Pancreas (tissue), 10 donors: Measurements from ENCODE around the gene TSHZ2. TPM values are rescaled to one million over a fixed set of nuclear protein-coding genes. Genes with fewer than 3 reads are reported as not detected.

Experiments
- ATAC-seq, 4 donors: fragments of 200-7000 bp; cut with Tn5 transposase; one replicate each; pipeline versions ENCODE4 v1.8.0 to v1.9.1; 2020; ENCODE audit warnings: mild to moderate bottlenecking in 4 of 4, moderate library complexity in 4 of 4
- DNase-seq, 6 donors: peaks; one replicate each; pipeline ENCODE4 v3.0.0-alpha.2; 2020
- FAIRE-seq: peaks from 2 replicates; lab custom pipeline; 2012; peaks lifted over from hg19 to GRCh38; lab: Jason Lieb, UNC
- H3K27ac ChIP-seq, 4 donors: fragments of 200-600 bp; sonication (generic); 1 replicate in 3 of 4; 2 replicates in 1 of 4; pipeline versions ENCODE4 v1.5.0 to v1.8.0; 2020
- H3K27me3 ChIP-seq, 4 donors: fragments of 200-600 bp; one replicate each; pipeline ENCODE4 v1.8.0; 2021
- H3K36me3 ChIP-seq, 3 donors: fragments of 200-600 bp; sonication (generic) in 1 of 3; one replicate each; pipeline versions ENCODE4 v1.5.0 to v1.8.0; 2020 to 2021
- H3K4me1 ChIP-seq, 3 donors: fragments of 200-600 bp; one replicate each; pipeline ENCODE4 v1.8.0; 2021
- H3K4me3 ChIP-seq, 4 donors: fragments of 200-600 bp; sonication (generic) in 2 of 4; one replicate each; pipeline versions ENCODE4 v1.5.0 to v1.8.0; 2020 to 2021
- H3K9me3 ChIP-seq, 4 donors: fragments of 200-600 bp; one replicate each; pipeline ENCODE4 v1.8.0; 2021
- CTCF ChIP-seq, 4 donors: fragments of 200-600 bp; sonication (generic) in 3 of 4; IDR thresholded peaks; one replicate each; pipeline versions ENCODE4 v1.5.0 to v1.8.0; 2021; ENCODE audit warnings: antibody characterized with exemption in 4 of 4
- WGBS, 2 donors: extraction: QIAGEN DNeasy Blood & Tissue Kit; methylation state at CpG; one replicate each; pipeline ENCODE4 v1.1.7; 2013; 5-methylcytosine and 5-hydroxymethylcytosine counted together
- intact Hi-C, 3 donors: fragments of 100-400 bp; cut with DNase I; formaldehyde crosslinking; loops; one replicate each; pipeline versions ENCODE4 v1.11.1 to v1.14.2; 2022
- polyA plus RNA-seq, 2 donors: library from polyadenylated mRNA; stranded (reverse); fragments of 200-250 nt; gene quantifications; one replicate each; pipeline ENCODE4 v1.2.3, GENCODE V29; 2013
- total RNA-seq, 6 donors: library from RNA; stranded (reverse); fragmentation: NEBNext Ultra II Directional in 4 of 6; extraction: Animal tissue kit (Norgen Biotek cat#: 25700) in 4 of 6; gene quantifications; one replicate each; pipeline versions ENCODE4 v1.2.1 to v1.2.4, GENCODE V29; 2021 to 2023
- donor health status: healthy with polysubstance abuse.
- donor health status: DM: no; HTN: no; CAD: no; lungs with moderate emphysema.
- donor health status: DM: no; HTN: no; CAD: no.
- donor health status: control.
- donor health status: control.
- donor health status: Bipolar disorder and iron deficiency.
- donor health status: DM: yes; HTN: yes; CAD: no.
- donor health status: DM: no; HTN: no; CAD: no.
- donor health status: DM: no; HTN: no; CAD: no.
- donor health status: DM: yes; HTN: yes; CAD: no.

TSHZ2 gene
- total and polyA plus RNA-seq, 8 donors, result 2.2 to 23.5 (median 4.5) TPM

DNA sequence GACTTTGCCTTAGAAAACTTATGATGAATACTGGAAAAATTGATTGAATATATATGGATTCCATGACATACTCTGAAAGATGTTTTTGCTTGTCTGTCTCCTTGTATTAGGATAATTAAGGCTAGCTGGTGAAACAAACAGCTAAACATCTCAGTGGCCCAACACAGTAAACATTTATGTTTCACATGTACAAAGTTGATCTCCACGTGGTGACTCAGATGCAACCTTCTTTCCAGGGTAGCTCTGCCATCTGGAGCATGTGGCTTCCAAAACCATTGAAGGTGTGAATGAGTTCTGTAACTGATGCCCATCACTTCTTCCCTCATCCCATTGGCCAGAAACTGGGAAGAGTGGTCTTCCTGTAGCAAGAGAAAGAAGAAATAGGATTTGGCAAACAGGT, 196.3 kb downstream of the TSHZ2 start:
- Histone ChIP-seq H3K9me3 (no peaks in the 10 kb centered on the region), H3K27ac (no peak overlapping the region), H3K36me3 (no peaks in the 10 kb centered on the region), H3K4me1 (no peaks in the 10 kb centered on the region), H3K27me3 (no peaks in the 10 kb centered on the region), H3K4me3 (no peak overlapping the region)
- FAIRE-seq, result no peak
- no peak for ATAC-seq
- WGBS, 2 donors, result 58 to 69% methylated on average over 1 of the region's 1 CpG
- intact Hi-C loops, result no loop called here
- TF ChIP-seq CTCF (IDR thresholded peaks at IDR 0.05), result no peak
- no peak for DNase-seq

GRCh38 chr20:53170196-53170595, 198.0 kb downstream of the TSHZ2 start:
- Histone ChIP-seq H3K4me1 (no peaks in the 10 kb centered on the region), H3K36me3 (no peaks in the 10 kb centered on the region), H3K27me3 (no peaks in the 10 kb centered on the region), H3K4me3 (no peak overlapping the region), H3K9me3 (no peaks in the 10 kb centered on the region), H3K27ac (no peak overlapping the region)
- no peak for ATAC-seq
- FAIRE-seq, result no peak
- no peak for TF ChIP-seq CTCF (IDR thresholded peaks at IDR 0.05)
- DNase-seq, result no peak
- 79 to 90% methylated on average over 7 of the region's 7 CpGs for WGBS, 2 donors
- intact Hi-C loops, result no loop called here

DNA sequence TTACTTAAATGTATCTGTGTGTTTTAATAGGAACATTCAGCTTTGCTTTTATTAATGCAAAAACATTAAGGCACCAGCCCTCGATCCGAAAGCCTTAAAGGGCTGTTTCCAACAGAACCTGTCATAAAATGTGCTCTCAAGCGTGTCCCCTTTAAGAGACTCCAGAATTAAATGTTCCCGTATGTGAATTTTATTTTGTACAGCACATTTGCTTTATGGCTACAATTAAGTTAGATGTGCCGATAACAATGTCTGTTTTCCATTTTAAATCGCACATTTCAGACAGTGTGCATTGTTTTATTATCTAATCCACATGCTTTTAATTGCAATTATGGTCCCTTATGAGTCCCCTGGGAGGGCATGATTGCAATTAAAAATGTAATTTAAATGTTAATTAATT, 198.9 kb downstream of the TSHZ2 start:
- intact Hi-C loops, result no loop called here
- no peaks in the 10 kb centered on the region for H3K9me3 ChIP-seq
- ATAC-seq, result no peak
- H3K4me3 ChIP-seq, result no peak overlapping the region
- DNase-seq, result no peak
- 76 to 93% methylated on average over 6 of the region's 6 CpGs for WGBS, 2 donors
- no peak for FAIRE-seq
- no peak overlapping the region for H3K27ac ChIP-seq
- no peaks in the 10 kb centered on the region for H3K36me3 ChIP-seq
- TF ChIP-seq CTCF (IDR thresholded peaks at IDR 0.05), result no peak
- no peaks in the 10 kb centered on the region for H3K27me3 ChIP-seq
- no peaks in the 10 kb centered on the region for H3K4me1 ChIP-seq

GRCh38 chr20:53174454-53174853, 202.3 kb downstream of the TSHZ2 start:
- FAIRE-seq, result no peak
- H3K4me1 ChIP-seq, result no peaks in the 10 kb centered on the region
- 56 to 77% methylated on average over 3 of the region's 3 CpGs for WGBS, 2 donors
- H3K9me3 ChIP-seq, result no peaks in the 10 kb centered on the region
- no peaks in the 10 kb centered on the region for H3K27me3 ChIP-seq
- H3K4me3 ChIP-seq, result no peak overlapping the region
- intact Hi-C loops, result no loop called here
- no peak for ATAC-seq
- H3K36me3 ChIP-seq, result no peaks in the 10 kb centered on the region
- DNase-seq, result no peak
- no peak for TF ChIP-seq CTCF (IDR thresholded peaks at IDR 0.05)
- no peak overlapping the region for H3K27ac ChIP-seq

DNA sequence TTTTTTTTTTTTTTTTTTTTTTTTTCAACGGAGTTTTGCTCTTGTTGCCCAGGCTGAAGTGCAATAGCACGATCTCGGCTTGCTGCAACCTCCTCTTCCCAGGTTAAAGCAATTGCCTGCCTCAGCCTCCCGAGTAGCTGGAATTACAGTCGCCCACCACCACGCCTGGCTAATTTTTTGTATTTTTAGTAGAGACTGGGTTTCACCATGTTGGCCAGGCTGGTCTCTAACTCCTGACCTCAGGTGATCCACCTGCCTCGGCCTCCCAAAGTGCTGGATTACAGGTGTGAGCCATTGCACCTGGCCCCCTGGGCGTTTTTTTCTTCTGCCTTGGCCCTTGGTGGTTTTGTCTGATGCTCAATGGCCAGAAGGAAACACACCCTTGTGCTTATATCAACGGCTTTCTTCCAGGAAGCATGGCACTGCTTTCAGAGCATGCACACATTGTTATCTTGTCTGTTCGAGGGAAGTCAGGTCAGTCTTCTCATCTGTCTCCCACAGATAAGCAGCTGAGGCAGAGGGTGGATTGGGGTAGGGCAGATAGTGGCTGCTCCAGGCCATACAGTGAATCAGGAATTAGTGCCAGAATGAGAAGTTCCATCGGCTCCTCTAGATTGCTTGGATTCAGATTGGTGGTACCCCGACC, 203.1 kb downstream of the TSHZ2 start:
- FAIRE-seq, result no peak
- ATAC-seq, result no peak
- H3K9me3 ChIP-seq, result no peaks in the 10 kb centered on the region

More for the DNA sequence above, 203.1 kb downstream of the TSHZ2 start:
- intact Hi-C loops, result no loop called here
- WGBS, 2 donors, result 65 to 75% methylated on average over 12 of the region's 12 CpGs
- Histone ChIP-seq H3K27me3 (no peaks in the 10 kb centered on the region), H3K4me1 (no peaks in the 10 kb centered on the region), H3K4me3 (no peak overlapping the region), H3K36me3 (no peaks in the 10 kb centered on the region), H3K27ac (no peak overlapping the region)
- no peak for TF ChIP-seq CTCF (IDR thresholded peaks at IDR 0.05)
- DNase-seq, result no peak
